Stimulated activated CD4-positive, alpha-beta T cell treated with anti-CD3 and anti-CD28 coated beads, Interleukin-4, amount 100 ng/mL, for 1 hour (primary cell): Measurements from ENCODE around the gene BRCA2.

Experiments
- DNase-seq: peaks from one replicate; pipeline ENCODE4 v3.0.0-alpha.2; 2020

Gene BRCA2

GRCh38 chr13:32429433-32429909 lies 114.2 kb downstream of the BRCA2 start:
- no peak for DNase-seq

- no peak for DNase-seq
These were observed 114.9 kb downstream of the BRCA2 start for GRCh38 chr13:32430018-32430747.

GRCh38 chr13:32431361-32431760 lies 116.1 kb downstream of the BRCA2 start:
- DNase-seq = no peak

DNA sequence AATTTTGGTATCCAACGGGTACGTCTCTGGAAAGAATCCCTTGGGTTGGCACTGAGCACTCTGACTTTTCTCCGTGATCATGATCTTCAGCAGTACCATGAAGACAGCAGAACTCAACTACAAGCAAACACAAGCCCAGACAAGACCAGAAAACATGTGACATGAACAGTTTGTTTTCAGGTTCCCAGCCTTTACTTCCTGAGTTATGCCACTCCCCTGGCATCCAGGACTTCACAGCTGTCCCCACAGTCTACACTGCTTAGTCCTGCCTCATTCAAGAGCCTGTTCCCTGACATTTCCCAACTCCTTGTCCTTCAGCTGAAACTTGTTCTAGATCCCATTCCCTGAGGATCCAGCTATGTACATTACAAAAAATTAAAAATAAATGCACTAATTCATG lies 117.5 kb downstream of the BRCA2 start:
- no peak for DNase-seq

GRCh38 chr13:32438871-32439270 lies 123.6 kb downstream of the BRCA2 start:
- DNase-seq = no peak

GRCh38 chr13:32443111-32443510 lies 127.8 kb downstream of the BRCA2 start:
- DNase-seq = peak; percentile 23

GRCh38 chr13:32445461-32445860 lies 130.2 kb downstream of the BRCA2 start:
- no peak for DNase-seq

DNA sequence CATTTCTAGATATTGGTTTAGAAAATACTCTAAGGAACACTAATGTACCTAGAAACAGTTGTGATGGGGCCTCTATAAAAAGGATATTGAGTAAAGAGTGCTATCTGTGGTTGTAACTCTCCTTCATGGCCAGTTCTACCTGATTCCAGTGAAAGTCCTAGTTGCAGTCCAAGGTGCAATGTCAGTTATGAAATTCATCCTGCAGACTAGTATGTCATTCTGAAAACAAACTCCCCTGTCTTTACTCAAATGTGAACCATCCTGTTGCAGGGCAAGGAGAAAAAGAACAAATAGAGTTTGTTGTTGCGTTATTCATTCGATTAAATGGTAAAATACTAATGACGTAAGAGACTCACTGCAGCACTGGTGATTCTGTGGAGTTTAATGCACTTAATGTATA lies 130.9 kb downstream of the BRCA2 start:
- DNase-seq = no peak

GRCh38 chr13:32446773-32447465 lies 131.6 kb downstream of the BRCA2 start:
- DNase-seq = no peak

DNA sequence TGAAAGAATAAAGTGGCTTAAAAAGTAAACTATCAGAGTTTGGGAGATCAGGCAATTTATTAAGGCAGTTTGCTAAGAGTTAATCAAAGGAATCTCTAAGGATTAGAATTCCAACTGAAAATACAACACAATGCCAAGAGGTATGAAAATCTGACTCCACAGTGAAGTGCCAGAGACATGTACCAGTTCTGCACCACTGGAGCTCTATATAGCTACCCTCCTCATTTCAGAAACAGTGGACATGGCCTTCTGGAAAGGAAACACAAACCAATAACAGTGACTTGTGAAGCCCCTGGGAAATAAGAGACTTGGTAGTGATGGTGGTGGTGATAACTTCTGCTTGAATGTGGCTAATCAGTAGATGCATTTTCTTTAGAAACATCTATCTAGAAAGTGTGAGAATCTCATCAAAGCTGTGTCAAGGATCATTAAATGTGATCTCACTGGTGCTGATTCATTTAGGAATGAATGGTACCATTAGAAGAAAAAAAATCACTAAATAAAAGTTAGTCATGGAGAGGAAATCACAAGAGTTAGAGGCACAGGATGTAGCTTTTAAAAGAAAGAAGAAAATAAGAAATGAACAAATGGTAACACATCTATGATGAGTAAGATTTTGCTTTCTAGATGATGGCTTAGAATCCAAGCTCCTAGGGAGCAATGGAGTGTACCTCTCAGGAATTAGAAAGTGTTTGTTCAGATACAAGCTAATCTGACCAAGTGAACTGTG lies 132.8 kb downstream of the BRCA2 start:
- DNase-seq = no peak

GRCh38 chr13:32448972-32449371 lies 133.7 kb downstream of the BRCA2 start:
- no peak for DNase-seq
